ENCODE measurements around the gene GNL1.
"Not testable (repeated sequence)": the region's sequence is repeated elsewhere in the genome, so short reads cannot be mapped to it uniquely, and the experiment has no call there.

- not testable (repeated sequence) for TF ChIP-seq CTCF, POLR2A (IDR thresholded peaks at IDR 0.05)
Measured at GRCh38 chr6:30516754-30517076, 39.6 kb downstream of the GNL1 start.

Measured in uterus (tissue), 2 donors.